ENCODE results near the gene MRRF. TPM values are rescaled to one million over a fixed set of nuclear protein-coding genes. Genes with fewer than 3 reads are reported as not detected.

Gene MRRF
- total RNA-seq, 4 donors from 2014 or later: 33.2 to 55.7 (median 47.2) TPM

GRCh38 chr9:122307061-122307460 is 42.4 kb downstream of the MRRF start:
- H3K36me3 ChIP-seq: peaks cover 0 to 22% of the 10 kb centered on the region in 2 donors
- H3K4me3 ChIP-seq: no peak overlapping the region
- peaks cover 8 to 9% of the 10 kb centered on the region in 2 donors for H3K4me1 ChIP-seq
- in situ Hi-C loops (cut with MboI; ENCODE audit: low sequenced_read_pairs in 4 of 4) (no loop called here), intact Hi-C loops (cut with DNase I; ENCODE audit: low total_unique reads) (no loop called here)
- peak overlapping the region; percentile 0 to 43 (median 30) for H3K27ac ChIP-seq
- H3K27me3 ChIP-seq: no peaks in the 10 kb centered on the region
- TF ChIP-seq CTCF (IDR thresholded peaks at IDR 0.05 in 4 of 5, conservative IDR thresholded peaks at IDR 0.05 in 1 of 5) (no peak), POLR2A (IDR thresholded peaks at IDR 0.05) (no peak)
- no peaks in the 10 kb centered on the region for H3K9me3 ChIP-seq
- DNase-seq: no peak
- peak; percentile 23 to 41 for ATAC-seq

GRCh38 chr9:122307925-122308324 is 43.2 kb downstream of the MRRF start:
- TF ChIP-seq POLR2A (IDR thresholded peaks at IDR 0.05) (no peak), CTCF (IDR thresholded peaks at IDR 0.05 in 4 of 5, conservative IDR thresholded peaks at IDR 0.05 in 1 of 5) (no peak)
- ATAC-seq: peak in 1 of 2 donors; percentile 69

GRCh38 chr9:122309861-122310260 is 45.2 kb downstream of the MRRF start:
- H3K36me3 ChIP-seq: peaks cover 0 to 36% of the 10 kb centered on the region in 2 donors
- H3K9me3 ChIP-seq: no peaks in the 10 kb centered on the region
- H3K27me3 ChIP-seq: no peaks in the 10 kb centered on the region
- no peaks in the 10 kb centered on the region for H3K4me1 ChIP-seq
- in situ Hi-C loops (cut with MboI; ENCODE audit: low sequenced_read_pairs in 4 of 4) (no loop called here), intact Hi-C loops (cut with DNase I; ENCODE audit: low total_unique reads) (no loop called here)
- H3K27ac ChIP-seq: no peak overlapping the region
- ATAC-seq (no peak), DNase-seq (no peak)
- TF ChIP-seq CTCF (IDR thresholded peaks at IDR 0.05 in 4 of 5, conservative IDR thresholded peaks at IDR 0.05 in 1 of 5) (no peak), POLR2A (IDR thresholded peaks at IDR 0.05) (no peak)
- no peak overlapping the region for H3K4me3 ChIP-seq

More at GRCh38 chr9:122307925-122308324, 43.2 kb downstream of the MRRF start:
- DNase-seq: no peak
- in situ Hi-C loops (cut with MboI; ENCODE audit: low sequenced_read_pairs in 4 of 4): no loop called here
- intact Hi-C loops (cut with DNase I; ENCODE audit: low total_unique reads): no loop called here
- Histone ChIP-seq H3K27me3 (no peaks in the 10 kb centered on the region), H3K27ac (peak overlapping the region in 2 of 4 donors; percentile 0 to 43), H3K4me1 (peaks cover 8 to 9% of the 10 kb centered on the region in 2 donors), H3K4me3 (no peak overlapping the region), H3K9me3 (no peaks in the 10 kb centered on the region), H3K36me3 (peaks cover 0 to 17% of the 10 kb centered on the region in 2 donors)

GRCh38 chr9:122314165-122314564 is 49.5 kb downstream of the MRRF start:
- H3K27me3 ChIP-seq: no peaks in the 10 kb centered on the region
- intact Hi-C loops (cut with DNase I; ENCODE audit: low total_unique reads): no loop called here
- DNase-seq: no peak
- H3K36me3 ChIP-seq: peaks cover 0 to 34% of the 10 kb centered on the region in 2 donors
- no peak for ATAC-seq
- H3K4me1 ChIP-seq: no peaks in the 10 kb centered on the region
- no peak overlapping the region for H3K4me3 ChIP-seq
- in situ Hi-C loops (cut with MboI; ENCODE audit: low sequenced_read_pairs in 4 of 4): no loop called here
- no peaks in the 10 kb centered on the region for H3K9me3 ChIP-seq
- H3K27ac ChIP-seq: no peak overlapping the region
- no peak for TF ChIP-seq CTCF (IDR thresholded peaks at IDR 0.05 in 4 of 5, conservative IDR thresholded peaks at IDR 0.05 in 1 of 5)
- TF ChIP-seq POLR2A (IDR thresholded peaks at IDR 0.05): no peak

GRCh38 chr9:122315534-122315933 is 50.9 kb downstream of the MRRF start:
- TF ChIP-seq CTCF (IDR thresholded peaks at IDR 0.05 in 4 of 5, conservative IDR thresholded peaks at IDR 0.05 in 1 of 5): no peak
- TF ChIP-seq POLR2A (IDR thresholded peaks at IDR 0.05): no peak
- H3K27ac ChIP-seq: no peak overlapping the region
- intact Hi-C loops (cut with DNase I; ENCODE audit: low total_unique reads) (no loop called here), in situ Hi-C loops (cut with MboI; ENCODE audit: low sequenced_read_pairs in 4 of 4) (no loop called here)
- H3K27me3 ChIP-seq: no peaks in the 10 kb centered on the region
- no peak overlapping the region for H3K4me3 ChIP-seq
- peaks cover 0 to under 1% of the 10 kb centered on the region in 2 donors for H3K4me1 ChIP-seq
- peaks cover 0 to 34% of the 10 kb centered on the region in 2 donors for H3K36me3 ChIP-seq
- ATAC-seq (no peak), DNase-seq (no peak)
- H3K9me3 ChIP-seq: no peaks in the 10 kb centered on the region
